ENCODE results near the gene GALNT5.
A peak's percentile ranks its signal among the peaks of the same experiment; 100 is the strongest.
"Not testable (repeated sequence)": the region's sequence is repeated elsewhere in the genome, so short reads cannot be mapped to it uniquely, and the experiment has no call there.

Gene GALNT5

GRCh38 chr2:157257312-157258252, at the start of gene GALNT5:
GALNT5 (plus strand) TSS chr2:157257705; CDS start chr2:157258083, 378 bp downstream.
- DNase-seq, result peak; percentile 49

- no peak for DNase-seq
These were observed 41.1 kb upstream of the GALNT5 start for GRCh38 chr2:157216286-157216965.

GRCh38 chr2:157217409-157217808, 40.1 kb upstream of the GALNT5 start:
- no peak for DNase-seq

GRCh38 chr2:157218911-157219310, 38.6 kb upstream of the GALNT5 start:
- no peak for DNase-seq

- no peak for DNase-seq
These were observed 37.0 kb upstream of the GALNT5 start for GRCh38 chr2:157220502-157220901.

GRCh38 chr2:157221394-157221988, 36.0 kb upstream of the GALNT5 start:
- DNase-seq, result no peak

- DNase-seq, result no peak
These were observed 33.8 kb upstream of the GALNT5 start for GRCh38 chr2:157223624-157224205.

GRCh38 chr2:157224448-157224847, 33.1 kb upstream of the GALNT5 start:
- not testable (repeated sequence) for DNase-seq

- DNase-seq, result no peak
These were observed 29.9 kb upstream of the GALNT5 start for GRCh38 chr2:157227592-157227991.

GRCh38 chr2:157228946-157229345, 28.6 kb upstream of the GALNT5 start:
- DNase-seq, result no peak

- DNase-seq, result peak; percentile 87
These were observed 27.9 kb upstream of the GALNT5 start for GRCh38 chr2:157229572-157229971.

GRCh38 chr2:157231476-157231875, 26.0 kb upstream of the GALNT5 start:
- no peak for DNase-seq

- DNase-seq, result peak; percentile 73
These were observed 24.0 kb upstream of the GALNT5 start for GRCh38 chr2:157233506-157233905.

- DNase-seq, result no peak
These were observed 21.1 kb upstream of the GALNT5 start for GRCh38 chr2:157236404-157236803.

- DNase-seq, result no peak
These were observed 19.2 kb upstream of the GALNT5 start for GRCh38 chr2:157238296-157238695.

- no peak for DNase-seq
These were observed 12.8 kb upstream of the GALNT5 start for GRCh38 chr2:157244691-157245090.

- DNase-seq, result no peak
These were observed 12.2 kb upstream of the GALNT5 start for GRCh38 chr2:157245144-157245840.

GRCh38 chr2:157245846-157246764, 11.4 kb upstream of the GALNT5 start:
- peak; percentile 89 for DNase-seq

GRCh38 chr2:157246765-157247407, 10.6 kb upstream of the GALNT5 start:
- no peak for DNase-seq

- no peak for DNase-seq
These were observed 6.7 kb upstream of the GALNT5 start for GRCh38 chr2:157250836-157251235.

- DNase-seq, result no peak
These were observed 5.6 kb upstream of the GALNT5 start for GRCh38 chr2:157251932-157252331.
